GM20000 (cell line): ENCODE results near the gene TUBB2B.

Experiments used
- DNase-seq: peaks from one replicate; pipeline ENCODE4 v3.0.0; 2012; ENCODE audit warnings: low spot score
- TF ChIP-seq, protein P1 (sequence below): IDR thresholded peaks from 2 replicates; pipeline ENCODE4 v1.5.1; 2012; ENCODE audit warnings: mild to moderate bottlenecking, control low read depth; ENCODE audit errors: extremely low read depth, missing control alignments

TUBB2B gene

DNA sequence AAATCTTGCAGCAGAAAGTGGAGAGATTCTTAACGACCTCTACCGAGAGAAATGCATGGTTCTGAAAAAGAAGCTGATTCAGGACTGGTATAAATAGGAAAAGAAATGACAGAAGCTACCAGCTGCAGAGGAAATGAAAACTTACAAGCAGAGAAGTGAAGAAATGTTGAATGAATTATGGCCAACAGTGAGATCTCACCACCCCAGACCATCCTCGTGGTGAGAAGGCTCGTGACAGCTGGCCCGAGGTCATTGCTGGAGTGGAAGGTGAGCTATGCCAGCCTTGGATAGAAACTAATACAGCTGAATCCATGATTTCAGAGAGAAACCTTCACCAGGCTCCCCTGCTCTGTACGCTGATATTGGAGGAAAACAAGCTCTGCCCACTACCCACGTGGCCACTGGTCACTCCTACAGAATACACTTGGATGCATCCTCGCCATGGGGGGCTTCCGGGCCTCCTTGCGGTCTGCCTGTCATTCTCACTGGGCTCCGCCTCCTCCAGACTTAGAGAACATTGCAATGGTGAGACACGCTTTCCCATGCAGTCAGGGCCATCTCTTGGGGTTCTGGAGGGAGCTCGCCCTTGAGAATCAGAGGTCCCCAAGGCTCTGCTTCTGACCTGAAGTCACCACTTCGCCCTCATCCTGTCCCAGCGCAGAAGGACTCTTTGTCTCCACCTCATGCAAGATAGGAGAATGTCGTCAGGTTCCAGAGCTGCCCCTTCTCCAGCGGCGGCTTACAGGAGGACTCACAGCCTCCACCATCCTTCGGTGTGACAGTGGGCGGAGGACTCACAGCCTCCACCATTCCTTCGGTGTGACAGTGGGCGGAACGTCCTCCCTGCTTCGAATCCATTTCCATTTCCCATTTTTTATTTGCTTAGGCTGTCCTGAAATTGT is 10.6 kb upstream of the TUBB2B start:
- DNase-seq = no peak
- TF ChIP-seq, protein P1, sequence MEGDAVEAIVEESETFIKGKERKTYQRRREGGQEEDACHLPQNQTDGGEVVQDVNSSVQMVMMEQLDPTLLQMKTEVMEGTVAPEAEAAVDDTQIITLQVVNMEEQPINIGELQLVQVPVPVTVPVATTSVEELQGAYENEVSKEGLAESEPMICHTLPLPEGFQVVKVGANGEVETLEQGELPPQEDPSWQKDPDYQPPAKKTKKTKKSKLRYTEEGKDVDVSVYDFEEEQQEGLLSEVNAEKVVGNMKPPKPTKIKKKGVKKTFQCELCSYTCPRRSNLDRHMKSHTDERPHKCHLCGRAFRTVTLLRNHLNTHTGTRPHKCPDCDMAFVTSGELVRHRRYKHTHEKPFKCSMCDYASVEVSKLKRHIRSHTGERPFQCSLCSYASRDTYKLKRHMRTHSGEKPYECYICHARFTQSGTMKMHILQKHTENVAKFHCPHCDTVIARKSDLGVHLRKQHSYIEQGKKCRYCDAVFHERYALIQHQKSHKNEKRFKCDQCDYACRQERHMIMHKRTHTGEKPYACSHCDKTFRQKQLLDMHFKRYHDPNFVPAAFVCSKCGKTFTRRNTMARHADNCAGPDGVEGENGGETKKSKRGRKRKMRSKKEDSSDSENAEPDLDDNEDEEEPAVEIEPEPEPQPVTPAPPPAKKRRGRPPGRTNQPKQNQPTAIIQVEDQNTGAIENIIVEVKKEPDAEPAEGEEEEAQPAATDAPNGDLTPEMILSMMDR = no peak

DNA sequence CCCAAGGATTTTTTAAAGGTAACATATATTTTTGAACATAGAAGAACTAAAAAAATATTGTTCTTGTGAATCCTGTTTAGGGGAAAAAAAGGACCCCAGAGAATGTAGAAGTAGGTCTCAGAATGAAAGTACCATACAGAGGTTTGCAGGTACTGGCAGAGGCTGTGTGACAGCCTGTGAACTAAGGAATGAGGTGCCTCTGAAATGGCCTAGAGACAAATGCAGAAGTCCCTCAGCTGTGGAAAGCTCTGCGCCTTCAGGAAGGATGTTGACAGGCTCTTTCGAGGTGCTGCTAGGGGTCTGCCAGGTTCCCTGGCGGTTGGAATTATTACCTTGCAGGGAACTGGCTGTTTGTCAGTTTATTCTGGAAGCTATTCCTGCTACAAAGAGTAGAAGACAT is 8.6 kb upstream of the TUBB2B start:
- no peak for DNase-seq
- TF ChIP-seq, protein P1 = no peak

DNA sequence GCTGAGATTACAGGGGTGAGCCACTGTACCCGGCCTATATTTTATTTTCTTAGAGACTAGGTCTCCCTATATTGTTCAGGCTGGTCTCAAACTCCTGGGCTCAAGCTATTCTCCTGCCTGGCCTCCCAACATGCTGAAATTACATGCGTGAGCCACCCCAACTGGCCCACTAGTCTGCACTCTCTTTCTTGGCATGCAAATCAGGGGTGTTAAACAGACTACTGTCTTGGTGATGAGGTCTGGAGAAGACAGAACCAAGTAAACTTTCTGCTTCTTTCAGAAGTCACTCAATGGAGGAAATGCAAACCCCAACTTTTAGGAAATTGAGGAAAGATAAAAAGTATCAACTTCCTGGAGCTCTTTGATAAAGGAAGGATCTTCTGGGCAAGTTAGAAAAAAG is 8.0 kb upstream of the TUBB2B start:
- TF ChIP-seq, protein P1 = no peak
- no peak for DNase-seq

DNA sequence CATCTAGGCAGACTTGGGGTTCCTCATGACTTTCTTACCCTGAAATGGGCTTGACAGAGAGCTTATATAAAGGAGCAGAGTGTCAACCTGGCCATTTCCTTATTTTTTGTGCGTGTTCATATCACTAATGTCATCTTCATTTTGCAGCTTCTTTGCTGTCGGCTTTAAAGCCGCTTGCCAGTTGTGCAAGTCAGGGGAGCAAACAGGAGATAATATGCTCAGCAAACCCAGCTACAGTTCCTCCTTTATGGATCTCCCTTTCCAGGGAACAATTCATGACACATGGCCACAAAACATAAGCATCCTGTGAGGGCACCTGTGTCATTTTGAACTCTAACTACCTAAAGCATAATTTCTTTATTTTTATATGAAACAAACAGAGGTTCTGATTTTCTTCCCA is 6.5 kb upstream of the TUBB2B start:
- TF ChIP-seq, protein P1 = no peak
- no peak for DNase-seq

DNA sequence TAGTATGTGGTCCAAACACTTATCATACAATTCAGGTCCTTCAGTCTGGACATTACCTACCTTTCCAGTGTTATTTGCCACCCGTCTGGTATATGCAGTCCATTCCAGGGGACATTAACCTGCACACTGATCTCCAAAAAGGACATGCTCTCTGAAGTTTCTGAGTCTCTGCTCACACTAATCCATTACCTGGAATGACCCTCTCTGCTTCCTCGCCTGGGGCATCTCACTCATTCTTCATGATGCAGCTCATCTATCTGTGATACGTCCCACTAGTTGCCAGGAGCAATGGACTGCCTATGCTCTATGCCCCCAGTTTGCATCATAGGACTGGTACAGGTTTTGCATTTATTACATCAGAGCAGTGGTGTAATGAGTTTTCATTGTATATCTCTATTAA is 5.9 kb upstream of the TUBB2B start:
- TF ChIP-seq, protein P1 = no peak
- DNase-seq = no peak

DNA sequence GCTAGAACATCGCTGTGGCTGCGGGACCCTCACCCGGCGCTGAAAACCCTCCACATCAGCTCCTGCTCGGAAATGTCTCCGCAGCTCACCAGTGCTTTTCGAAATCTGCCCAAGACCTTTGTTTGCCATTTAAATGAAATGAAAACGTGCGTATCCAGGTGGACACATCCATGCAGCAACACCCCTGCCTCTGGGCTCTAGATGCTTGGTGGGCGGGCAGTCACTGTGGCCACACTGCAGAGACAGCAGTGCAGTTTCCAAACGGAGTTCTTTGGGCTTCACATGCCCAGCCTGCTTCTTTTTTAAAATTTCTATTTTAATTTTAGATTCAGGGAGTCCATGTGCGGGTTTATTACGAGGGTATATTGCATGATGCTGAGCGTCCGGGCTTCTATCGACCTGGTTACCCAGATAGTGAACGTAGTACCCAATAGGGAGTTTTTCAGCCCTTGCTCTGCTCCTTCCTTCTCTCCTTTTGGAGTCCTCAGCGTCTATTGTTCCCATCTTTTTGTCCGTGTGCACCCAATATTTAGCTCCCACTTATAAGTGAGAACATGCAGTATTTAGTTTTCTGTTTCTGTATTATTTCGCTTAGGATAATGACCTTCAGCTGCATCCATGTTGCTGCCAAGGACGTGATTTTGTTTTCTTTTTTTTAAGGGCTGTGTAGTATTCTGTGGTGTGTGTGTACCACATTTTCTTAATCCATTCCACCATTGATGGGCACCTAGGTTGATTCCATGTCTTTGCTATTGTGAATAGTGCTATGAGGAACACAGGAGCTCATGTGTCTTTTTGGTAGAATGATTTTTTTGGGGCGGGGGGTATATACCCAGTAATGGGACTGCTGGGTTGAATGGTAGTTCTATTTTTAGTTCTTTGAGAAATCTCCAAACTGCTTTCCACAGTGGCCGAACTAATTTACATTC is 4.8 kb upstream of the TUBB2B start:
- no peak for DNase-seq
- TF ChIP-seq, protein P1 = no peak
